Loucy (cell line): ENCODE data around the gene CCM2.

Experiments
- H2AFZ ChIP-seq: fragments of 200-600 bp; sonication (generic); 2 replicates; pipeline ENCODE4 v1.6.0; 2016; ENCODE audit warnings: antibody characterized with exemption, mild to moderate bottlenecking, low read length, moderate library complexity
- H3F3A ChIP-seq: fragments of 200-600 bp; 2 replicates; pipeline ENCODE4 v1.6.0; 2016; ENCODE audit warnings: antibody characterized with exemption, low read depth, mild to moderate bottlenecking
- H3K27me3 ChIP-seq: fragments of 200-600 bp; sonication (generic); 2 replicates; pipeline ENCODE4 v1.6.1; 2014; ENCODE audit warnings: low read length, mild to moderate bottlenecking; ENCODE audit not compliant: insufficient read depth, poor library complexity, severe bottlenecking
- H3K36me3 ChIP-seq: fragments of 200-600 bp; sonication (generic); 2 replicates; pipeline ENCODE4 v1.6.1; 2016; ENCODE audit warnings: low read length; ENCODE audit not compliant: insufficient read depth
- H3K4me1 ChIP-seq: fragments of 200-600 bp; sonication (generic); 2 replicates; pipeline ENCODE4 v1.5.1; 2014; ENCODE audit warnings: low read length, mild to moderate bottlenecking; ENCODE audit not compliant: insufficient read depth, poor library complexity, severe bottlenecking
- H3K4me2 ChIP-seq: fragments of 200-600 bp; sonication (generic); 2 replicates; pipeline ENCODE4 v1.6.0; 2014; ENCODE audit warnings: antibody characterized with exemption, low read length, low read depth, mild to moderate bottlenecking; ENCODE audit not compliant: poor library complexity, severe bottlenecking
- H3K4me3 ChIP-seq: fragments of 200-600 bp; sonication (generic); 2 replicates; pipeline ENCODE4 v1.5.1; 2014; ENCODE audit warnings: low read length, mild to moderate bottlenecking, mixed read lengths; ENCODE audit not compliant: poor library complexity, severe bottlenecking
- H3K79me2 ChIP-seq: fragments of 200-600 bp; sonication (generic); 2 replicates; pipeline ENCODE4 v1.6.1; 2014; ENCODE audit warnings: low read length; ENCODE audit not compliant: insufficient read depth
- H3K9ac ChIP-seq: fragments of 200-600 bp; sonication (generic); 2 replicates; pipeline ENCODE4 v1.6.0; 2014; ENCODE audit warnings: mild to moderate bottlenecking, low read depth, low read length, moderate library complexity; ENCODE audit not compliant: poor library complexity, severe bottlenecking
- H3K9me2 ChIP-seq: fragments of 200-600 bp; sonication (generic); replicated peaks from 2 replicates; pipeline ENCODE4 v1.6.1; 2016; ENCODE audit warnings: low read depth, low read length, mixed read lengths
- H3K9me3 ChIP-seq: fragments of 200-600 bp; sonication (generic); 2 replicates; pipeline ENCODE4 v1.6.1; 2014; ENCODE audit warnings: mild to moderate bottlenecking, antibody characterized with exemption, low read length, low read depth; ENCODE audit not compliant: insufficient read depth
- H4K20me1 ChIP-seq: fragments of 200-600 bp; sonication (generic); 2 replicates; pipeline ENCODE4 v1.6.0; 2014; ENCODE audit warnings: antibody characterized with exemption, low read length, mild to moderate bottlenecking; ENCODE audit not compliant: insufficient read depth, poor library complexity, severe bottlenecking
- CTCF ChIP-seq: fragments of 200-600 bp; sonication (generic); conservative IDR thresholded peaks from 2 replicates; pipeline ENCODE4 v1.5.1; 2014; ENCODE audit warnings: mild to moderate bottlenecking, antibody characterized with exemption, low read length
- EZH2phosphoT487 ChIP-seq: fragments of 200-600 bp; IDR thresholded peaks from 2 replicates; pipeline ENCODE4 v1.6.1; 2018; ENCODE audit warnings: antibody characterized with exemption, mild to moderate bottlenecking, moderate library complexity, borderline replicate concordance

The CCM2 gene

GRCh38 chr7:45076946-45077345 is 76.9 kb downstream of the CCM2 start:
- peaks cover 2% of the 10 kb centered on the region for H4K20me1 ChIP-seq
- no peaks in the 10 kb centered on the region for H3K4me1 ChIP-seq
- H2AFZ ChIP-seq = no peak overlapping the region
- no peaks in the 10 kb centered on the region for H3K27me3 ChIP-seq
- no peak for TF ChIP-seq CTCF
- no peak for TF ChIP-seq EZH2phosphoT487
- no peaks in the 10 kb centered on the region for H3K79me2 ChIP-seq
- H3K9me3 ChIP-seq = no peaks in the 10 kb centered on the region
- H3K9ac ChIP-seq = no peak overlapping the region
- no peak overlapping the region for H3K4me3 ChIP-seq
- no peak overlapping the region for H3K4me2 ChIP-seq
- peaks cover 63% of the 10 kb centered on the region; the same call in 1 of the 2 replicates for H3K36me3 ChIP-seq
- H3K9me2 ChIP-seq = no peaks in the 10 kb centered on the region
- no peaks in the 10 kb centered on the region for H3F3A ChIP-seq

GRCh38 chr7:45077579-45077978 is 77.6 kb downstream of the CCM2 start:
- H3K27me3 ChIP-seq = no peaks in the 10 kb centered on the region
- no peaks in the 10 kb centered on the region for H3K9me3 ChIP-seq
- TF ChIP-seq EZH2phosphoT487 (no peak), CTCF (no peak)
- H3K4me2 ChIP-seq = no peak overlapping the region
- H3K79me2 ChIP-seq = no peaks in the 10 kb centered on the region
- no peaks in the 10 kb centered on the region for H4K20me1 ChIP-seq
- H3K9me2 ChIP-seq = no peaks in the 10 kb centered on the region
- H3K4me3 ChIP-seq = no peak overlapping the region
- no peaks in the 10 kb centered on the region for H3F3A ChIP-seq
- no peak overlapping the region for H3K9ac ChIP-seq
- no peaks in the 10 kb centered on the region for H3K4me1 ChIP-seq
- peaks cover 57% of the 10 kb centered on the region; the same call in 1 of the 2 replicates for H3K36me3 ChIP-seq
- no peak overlapping the region for H2AFZ ChIP-seq

- Histone ChIP-seq H4K20me1 (no peaks in the 10 kb centered on the region), H3K4me1 (no peaks in the 10 kb centered on the region), H3K4me2 (no peak overlapping the region), H3K9me3 (no peaks in the 10 kb centered on the region), H2AFZ (no peak overlapping the region), H3K9ac (no peak overlapping the region), H3K9me2 (no peaks in the 10 kb centered on the region), H3K4me3 (no peak overlapping the region), H3F3A (no peaks in the 10 kb centered on the region), H3K79me2 (no peaks in the 10 kb centered on the region), H3K36me3 (peaks cover 50% of the 10 kb centered on the region; the same call in 1 of the 2 replicates), H3K27me3 (no peaks in the 10 kb centered on the region)
- TF ChIP-seq EZH2phosphoT487 = no peak
- TF ChIP-seq CTCF = peak; percentile 48
Observed at GRCh38 chr7:45078125-45078681, 78.2 kb downstream of the CCM2 start.
